Ishikawa (cell line): ENCODE results near the gene GLRX5.

ENCODE experiments used
- CEBPB ChIP-seq: IDR thresholded peaks from 2 replicates; pipeline ENCODE4 v1.6.1; 2012
- CREB1 ChIP-seq: IDR thresholded peaks from 2 replicates; pipeline ENCODE4 v1.6.1; 2012; ENCODE audit warnings: low read depth
- EGR1 ChIP-seq: IDR thresholded peaks from 2 replicates; pipeline ENCODE4 v1.6.1; 2012
- EP300 ChIP-seq: IDR thresholded peaks from 2 replicates; pipeline ENCODE4 v1.6.1; 2012; ENCODE audit warnings: borderline replicate concordance
- FOXM1 ChIP-seq: IDR thresholded peaks from 2 replicates; pipeline ENCODE4 v1.6.1; 2012; ENCODE audit warnings: low read depth, borderline replicate concordance
- MAX ChIP-seq: IDR thresholded peaks from 2 replicates; pipeline ENCODE4 v1.6.1; 2012
- NFIC ChIP-seq: IDR thresholded peaks from 2 replicates; pipeline ENCODE4 v1.6.1; 2012
- RAD21 ChIP-seq: IDR thresholded peaks from 2 replicates; pipeline ENCODE4 v1.6.1; 2012; ENCODE audit warnings: low read depth
- REST ChIP-seq: IDR thresholded peaks from 2 replicates; pipeline ENCODE4 v1.6.1; 2012; ENCODE audit warnings: low read depth, mild to moderate bottlenecking
- TAF1 ChIP-seq: IDR thresholded peaks from 2 replicates; pipeline ENCODE4 v1.6.1; 2012; ENCODE audit warnings: low read depth, mild to moderate bottlenecking
- TCF12 ChIP-seq: IDR thresholded peaks from 2 replicates; pipeline ENCODE4 v1.6.1; 2012; ENCODE audit warnings: low read depth
- TEAD4 ChIP-seq: IDR thresholded peaks from 2 replicates; pipeline ENCODE4 v1.6.1; 2012
- USF1 ChIP-seq: IDR thresholded peaks from 2 replicates; pipeline ENCODE4 v1.6.1; 2012
- YY1 ChIP-seq: IDR thresholded peaks from 2 replicates; pipeline ENCODE4 v1.6.1; 2012; ENCODE audit warnings: low read depth
- ZBTB7A ChIP-seq: IDR thresholded peaks from 2 replicates; pipeline ENCODE4 v1.6.1; 2012; ENCODE audit warnings: low read depth

GLRX5 gene

GRCh38 chr14:95498622-95499353 is 36.1 kb upstream of the GLRX5 start:
- no peak for TF ChIP-seq TCF12
- no peak for TF ChIP-seq YY1
- no peak for TF ChIP-seq CREB1
- no peak for TF ChIP-seq FOXM1
- no peak for TF ChIP-seq USF1
- TF ChIP-seq EP300: no peak
- TF ChIP-seq TEAD4: no peak
- TF ChIP-seq RAD21: no peak
- TF ChIP-seq ZBTB7A: no peak
- TF ChIP-seq CEBPB: no peak

- no peak for TF ChIP-seq TCF12
- no peak for TF ChIP-seq TEAD4
- TF ChIP-seq FOXM1: no peak
- no peak for TF ChIP-seq EP300
- no peak for TF ChIP-seq ZBTB7A
- no peak for TF ChIP-seq USF1
- TF ChIP-seq RAD21: no peak
- no peak for TF ChIP-seq REST
- TF ChIP-seq NFIC: no peak
- TF ChIP-seq TAF1: no peak
- no peak for TF ChIP-seq YY1
- TF ChIP-seq EGR1: no peak
- no peak for TF ChIP-seq CREB1
- TF ChIP-seq CEBPB: no peak
- TF ChIP-seq MAX: no peak
Observed at GRCh38 chr14:95499354-95499750, 35.5 kb upstream of the GLRX5 start.

- TF ChIP-seq REST: no peak
- no peak for TF ChIP-seq TAF1
- no peak for TF ChIP-seq RAD21
- no peak for TF ChIP-seq EGR1
- no peak for TF ChIP-seq YY1
- TF ChIP-seq EP300: no peak
- TF ChIP-seq CREB1: no peak
- TF ChIP-seq USF1: no peak
- no peak for TF ChIP-seq NFIC
- TF ChIP-seq FOXM1: no peak
- no peak for TF ChIP-seq MAX
- TF ChIP-seq TCF12: no peak
- TF ChIP-seq TEAD4: no peak
- TF ChIP-seq CEBPB: no peak
- no peak for TF ChIP-seq ZBTB7A
Observed at GRCh38 chr14:95500201-95500681, 34.6 kb upstream of the GLRX5 start.

GRCh38 chr14:95500772-95501401 is 34.0 kb upstream of the GLRX5 start:
- TF ChIP-seq EGR1 (no peak), TCF12 (no peak), REST (no peak), NFIC (no peak), FOXM1 (no peak), MAX (no peak), ZBTB7A (no peak), CREB1 (no peak)
